ENCODE measurements around the gene FBF1.

The FBF1 gene

DNA sequence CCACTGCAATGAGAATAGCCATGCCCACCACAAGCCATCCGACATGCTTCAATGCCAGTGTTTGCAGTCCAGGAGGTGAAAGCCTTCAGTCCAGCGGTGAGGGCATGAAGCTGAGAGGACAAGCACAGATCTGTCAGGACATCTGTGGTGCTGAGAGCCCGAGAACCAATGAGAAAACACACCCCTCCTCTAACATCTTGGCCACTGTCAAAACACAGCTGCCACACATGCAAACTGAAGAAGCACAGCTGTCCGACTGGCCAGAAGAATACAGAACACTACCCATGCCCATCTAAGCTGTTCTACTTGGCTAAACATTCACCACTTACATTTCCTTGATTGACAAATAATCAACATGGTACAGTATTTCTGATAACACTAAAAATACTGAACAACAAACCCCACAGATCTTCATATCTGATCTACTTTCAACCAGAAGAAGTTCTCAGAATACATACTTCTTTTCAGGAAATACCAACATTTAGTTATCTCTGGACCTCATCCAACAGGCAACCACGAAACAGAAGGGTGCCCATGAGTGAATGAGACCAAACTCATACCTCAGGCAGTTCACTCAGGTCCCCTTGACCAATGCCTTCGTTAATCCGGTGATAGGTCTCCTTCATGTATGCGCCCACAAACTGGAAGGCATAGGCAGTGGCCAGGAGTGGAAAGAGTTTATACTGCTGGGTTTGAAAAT lies 10.2 kb upstream of the FBF1 start:
- no peak for DNase-seq

DNA sequence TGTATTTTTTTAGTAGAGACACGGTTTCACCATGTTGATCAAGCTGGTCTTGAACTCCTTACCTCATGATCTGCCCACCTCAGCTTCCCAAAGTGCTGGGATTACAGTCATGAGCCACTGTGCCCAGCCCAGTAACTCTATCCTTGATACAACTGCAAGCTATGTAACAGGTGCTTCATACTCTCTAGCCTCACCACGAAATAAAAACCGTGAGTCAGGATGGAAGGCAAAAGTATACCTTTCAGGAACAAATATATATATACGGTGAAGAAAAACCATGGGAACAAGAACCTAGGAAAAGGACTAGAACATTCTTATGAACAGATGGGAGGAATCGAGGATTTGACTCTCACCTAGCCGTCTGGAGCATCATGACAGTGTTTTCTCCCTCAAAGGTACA lies 9.6 kb upstream of the FBF1 start:
- DNase-seq = no peak

DNA sequence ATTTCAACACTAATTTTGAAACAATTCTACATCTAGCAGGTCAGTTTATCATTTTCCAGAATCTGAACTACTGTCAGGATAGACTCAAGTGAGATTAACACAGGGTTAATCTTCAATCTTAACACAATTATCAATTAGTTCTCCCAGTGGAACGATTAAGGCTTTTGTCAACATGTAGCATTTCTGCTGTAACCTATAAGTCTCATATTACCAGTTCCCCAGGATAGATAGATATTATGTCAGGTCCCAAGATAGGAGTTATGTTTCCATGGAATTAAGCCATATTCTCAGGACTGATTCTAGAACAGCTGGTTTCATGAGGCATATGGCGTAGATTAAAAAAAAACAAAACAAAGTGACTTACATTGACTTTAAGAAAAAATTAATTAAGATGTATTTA lies 4.4 kb upstream of the FBF1 start:
- DNase-seq = no peak

DNA sequence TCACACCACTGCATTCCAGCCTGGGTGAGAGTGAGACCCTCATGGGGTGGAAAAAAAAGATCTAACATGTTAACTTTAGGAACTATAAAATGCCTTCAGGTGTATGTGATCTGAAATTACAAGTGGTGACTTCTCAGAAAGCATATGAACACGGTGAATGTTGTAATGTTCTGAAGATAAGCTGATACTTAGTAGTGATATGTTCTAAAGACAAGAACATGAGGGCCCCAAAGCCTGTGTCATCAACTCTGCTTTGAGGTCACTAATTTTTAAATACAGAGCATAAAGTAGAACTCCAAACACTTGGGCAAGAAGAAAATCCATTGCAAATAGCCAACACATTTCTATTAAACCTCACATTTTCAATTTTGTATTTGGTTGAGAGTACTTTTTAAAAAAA lies 2.6 kb upstream of the FBF1 start:
- DNase-seq = no peak

DNA sequence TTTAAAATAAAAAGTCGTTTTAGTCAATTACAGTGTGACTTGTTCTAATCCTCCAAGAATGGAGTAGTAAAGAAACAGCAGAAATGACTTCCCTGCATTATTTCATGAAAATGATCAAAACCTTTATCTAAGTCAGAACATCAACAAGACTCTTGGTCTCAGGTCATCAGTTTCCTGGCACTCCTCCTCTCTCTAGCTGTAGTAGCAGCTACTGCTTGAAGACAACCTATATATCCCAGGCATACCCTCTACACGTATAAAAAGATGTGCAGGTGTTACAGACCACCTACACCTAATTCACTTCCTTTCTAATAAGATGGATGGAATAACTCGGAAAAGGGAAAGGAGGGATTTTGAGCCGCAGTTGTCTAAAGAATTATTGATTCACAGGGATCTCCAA lies 1.6 kb upstream of the FBF1 start:
- DNase-seq = no peak

DNA sequence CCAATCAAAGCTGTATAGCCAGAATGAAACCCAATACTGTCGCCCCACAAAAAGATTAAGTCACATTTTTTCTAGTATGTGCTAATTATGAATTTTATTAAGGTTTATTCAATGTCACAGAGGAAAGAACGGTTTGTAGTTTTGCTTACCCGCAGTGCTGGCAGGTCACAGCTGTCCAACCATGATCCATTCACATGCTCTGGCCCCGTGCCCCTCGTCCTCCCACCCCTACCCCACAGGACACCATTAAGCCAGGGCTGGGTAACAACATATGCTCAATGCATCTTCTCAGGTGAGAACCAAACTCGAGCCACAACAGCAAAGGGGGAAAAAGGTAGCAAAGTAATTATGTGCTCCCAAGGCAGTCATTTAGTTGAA lies 589 bp upstream of the FBF1 start:
- no peak for DNase-seq

DNA sequence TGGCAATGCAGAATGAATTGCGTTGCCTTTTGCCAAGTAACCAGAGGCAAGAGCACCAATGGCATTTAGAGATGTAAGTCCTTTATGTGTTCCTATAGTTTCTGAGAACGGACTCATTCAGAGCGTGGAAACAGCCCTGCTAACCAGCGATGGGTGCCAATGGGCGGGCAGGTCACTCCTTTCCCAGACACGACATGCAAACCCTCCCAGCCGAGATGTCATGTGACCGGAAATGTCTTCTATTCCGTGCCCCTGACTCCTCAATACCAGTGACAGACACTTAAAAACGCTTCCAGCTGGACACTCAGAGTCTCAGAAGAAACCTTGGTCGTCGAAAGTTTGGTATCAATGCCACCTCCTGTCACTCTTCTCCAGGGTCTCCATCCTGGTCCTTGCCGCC lies 3.2 kb downstream of the FBF1 start:
- DNase-seq = no peak

DNA sequence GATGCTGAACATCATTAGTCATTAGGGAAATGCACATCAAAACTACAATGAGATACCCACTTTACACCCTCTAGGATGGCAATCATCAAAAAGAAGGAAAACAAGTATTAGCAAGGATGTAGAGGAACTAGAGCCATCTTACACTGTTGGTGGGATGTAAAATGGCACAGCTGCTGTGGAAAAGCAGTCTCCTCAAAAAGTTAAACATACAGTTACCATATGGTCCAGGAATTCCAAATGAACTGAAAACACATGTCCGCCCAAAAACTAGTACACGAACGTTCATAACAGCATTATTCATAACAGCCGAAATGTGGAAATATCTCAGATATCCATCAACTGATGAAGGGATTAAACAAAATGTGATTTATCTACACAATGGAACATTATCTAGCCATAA lies 7.0 kb downstream of the FBF1 start:
- no peak for DNase-seq

DNA sequence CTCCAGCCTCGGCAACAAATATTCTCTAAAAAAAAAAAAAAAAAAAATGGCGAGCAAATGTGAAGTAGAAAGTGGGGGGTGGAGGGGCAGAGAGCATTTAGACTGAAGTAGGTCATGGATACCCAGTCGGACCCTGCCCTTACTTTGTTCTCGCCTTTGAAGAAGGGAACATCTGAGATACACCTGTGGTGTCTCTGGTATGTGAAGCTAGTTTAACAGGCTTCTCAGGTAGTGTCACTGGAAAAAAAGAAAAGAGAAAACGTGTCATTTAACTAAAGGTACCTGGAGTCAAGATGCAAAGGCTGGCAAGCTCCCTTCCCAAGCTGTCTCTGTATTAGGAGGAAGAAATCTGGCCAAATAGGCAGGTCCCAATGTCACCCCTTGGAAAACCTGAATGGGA lies 8.0 kb downstream of the FBF1 start:
- no peak for DNase-seq

DNA sequence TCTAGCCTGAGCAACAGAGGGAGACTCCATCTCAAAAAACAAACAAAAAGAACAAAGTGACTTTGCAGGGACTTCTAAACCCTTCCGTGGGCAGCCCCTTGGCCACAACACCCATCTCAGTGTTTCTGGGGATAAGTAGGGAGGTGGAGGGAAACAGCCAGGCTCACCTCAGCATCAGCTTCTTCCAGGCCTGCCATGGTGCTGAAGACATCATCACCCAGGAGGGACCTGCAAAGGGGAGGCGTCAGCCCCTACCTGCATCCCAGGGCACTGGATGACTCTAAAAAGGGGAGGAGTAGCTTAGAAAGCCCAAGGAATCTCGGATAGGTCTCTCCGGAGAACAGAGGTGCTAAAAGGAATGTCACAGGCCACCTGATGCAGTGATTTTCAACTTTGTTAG lies 9.8 kb downstream of the FBF1 start:
- no peak for DNase-seq

DNA sequence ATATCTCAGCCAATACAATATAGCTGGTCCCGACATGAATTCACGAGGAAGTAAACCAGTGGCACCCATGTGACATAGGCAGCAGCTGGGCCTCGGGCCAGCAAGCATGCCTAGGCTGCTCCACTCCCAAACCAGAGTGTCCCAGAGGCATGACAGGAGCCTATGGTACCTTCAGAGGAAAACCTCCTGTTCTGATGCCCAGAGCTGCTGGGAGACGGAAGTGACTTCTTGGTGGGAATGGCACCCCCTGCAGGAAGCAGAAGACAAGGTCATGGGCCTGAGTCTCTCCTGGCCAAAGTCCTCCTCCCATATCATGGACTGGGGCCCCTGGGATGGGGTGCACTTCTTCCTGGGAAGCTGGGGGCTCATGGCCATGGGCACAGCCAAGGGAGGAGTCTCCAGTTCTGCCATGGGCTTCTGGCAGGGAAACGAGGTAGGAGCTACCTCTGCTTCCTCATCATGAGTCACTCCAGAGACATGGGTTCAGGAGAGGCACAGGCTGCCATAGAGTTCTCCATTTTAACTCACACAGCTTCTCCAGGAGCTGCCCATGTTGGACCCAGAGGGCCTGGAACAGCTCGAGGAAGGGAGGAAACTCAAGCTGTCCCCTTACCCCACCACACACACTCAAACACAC lies 13.4 kb downstream of the FBF1 start:
- no peak for DNase-seq

DNA sequence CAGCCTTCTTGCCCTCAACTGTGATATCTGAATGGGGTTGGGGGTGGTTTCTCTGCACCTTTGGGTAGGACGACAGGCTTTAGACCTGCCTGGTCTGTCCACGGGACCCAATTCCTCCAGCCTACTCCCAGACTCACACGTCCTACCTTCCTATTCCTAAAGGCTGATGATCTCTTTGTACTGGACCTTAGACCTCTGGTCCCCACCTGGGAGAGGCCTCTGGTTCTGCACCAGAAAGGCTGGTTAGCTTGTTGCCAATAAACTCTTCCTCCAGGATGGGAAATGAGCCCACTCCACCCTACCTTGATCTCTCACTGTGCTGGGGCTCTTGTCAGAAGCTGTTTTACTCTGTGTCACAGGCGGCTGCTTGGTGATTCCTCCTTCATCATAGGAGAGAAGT lies 14.4 kb downstream of the FBF1 start:
- DNase-seq = no peak

DNA sequence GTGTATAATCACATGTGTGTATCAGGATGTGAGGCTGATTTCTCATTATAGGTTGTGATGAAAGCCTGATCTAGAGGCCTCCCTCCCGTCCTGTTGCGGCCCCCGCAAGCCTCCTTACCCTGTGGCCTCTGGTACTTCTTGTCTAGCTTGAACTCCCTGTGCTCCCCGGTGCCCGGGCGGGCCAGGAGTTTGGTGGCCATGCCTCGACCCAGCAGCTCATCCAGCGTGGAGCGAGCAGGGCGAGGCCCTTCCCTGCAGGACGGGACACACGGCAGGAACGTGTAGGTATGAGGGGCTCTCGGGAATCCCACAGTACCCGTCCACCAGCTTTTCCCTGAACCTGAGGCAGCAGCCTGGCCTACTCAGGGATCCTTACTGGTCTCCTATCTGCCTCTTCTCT lies 14.9 kb downstream of the FBF1 start:
- no peak for DNase-seq

DNA sequence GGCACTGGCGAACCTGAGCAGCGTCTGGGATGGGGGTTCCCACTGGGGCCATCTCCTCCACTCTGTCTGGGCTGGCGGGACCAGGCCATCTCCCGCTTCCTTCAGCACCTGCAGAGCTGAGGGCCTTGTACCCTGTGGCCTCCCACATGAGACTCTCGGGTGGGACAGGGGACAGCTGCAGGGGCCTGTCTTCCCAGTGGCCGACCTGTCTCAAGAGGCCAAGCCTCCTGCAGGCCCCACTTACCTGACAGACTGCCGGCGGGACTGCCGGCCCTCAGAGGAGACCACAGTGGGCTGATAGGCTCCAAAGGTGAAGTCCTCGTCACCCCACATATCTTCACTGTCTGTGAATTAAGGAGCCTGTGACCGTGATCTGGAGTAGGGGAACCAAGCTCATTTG lies 15.7 kb downstream of the FBF1 start:
- DNase-seq = no peak

DNA sequence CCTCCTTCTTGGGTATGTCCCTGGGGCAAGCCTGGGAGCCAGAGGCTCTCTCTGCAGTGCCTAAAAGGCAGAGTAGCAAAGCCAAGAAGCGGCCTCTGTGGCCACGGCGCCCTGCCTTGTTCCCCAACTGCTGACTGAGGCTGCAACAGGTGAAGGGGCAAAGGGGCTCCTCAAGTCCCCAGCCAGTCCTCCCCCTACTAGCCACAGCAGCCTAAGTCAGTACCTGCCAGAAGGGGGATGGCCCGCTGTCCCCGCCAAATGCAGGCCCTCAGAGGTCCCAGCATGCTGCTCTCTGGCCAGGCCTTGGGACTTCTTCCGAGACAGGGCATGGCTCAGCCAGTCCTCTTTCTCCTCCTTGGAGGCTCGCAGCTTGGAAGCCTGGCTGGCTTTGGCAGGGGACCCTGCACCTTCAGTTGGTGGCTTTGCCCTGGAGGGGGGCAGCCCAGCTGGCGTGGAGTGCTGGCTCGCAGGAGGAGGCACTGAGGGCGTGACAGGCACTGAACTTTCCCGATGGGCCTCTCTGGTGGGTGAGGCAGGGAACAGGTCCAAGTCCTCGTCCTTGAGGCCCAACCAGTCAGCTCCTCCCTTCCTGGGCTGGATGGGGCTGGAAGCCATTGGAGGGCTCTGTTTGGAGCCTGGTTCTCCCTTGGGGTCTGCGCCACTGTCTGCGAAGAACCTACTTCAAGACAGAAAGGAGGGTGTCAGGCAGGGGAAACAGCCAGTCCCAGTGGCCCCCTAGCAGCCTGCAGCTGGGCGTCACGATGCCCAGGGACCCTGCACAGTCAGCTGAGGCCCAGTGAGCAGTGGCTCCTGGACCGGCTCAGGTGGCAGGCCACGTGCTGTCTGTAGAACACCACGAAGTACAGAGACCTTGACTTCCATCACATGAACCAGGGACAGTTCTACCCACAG lies 17.6 kb downstream of the FBF1 start:
- DNase-seq = no peak

DNA sequence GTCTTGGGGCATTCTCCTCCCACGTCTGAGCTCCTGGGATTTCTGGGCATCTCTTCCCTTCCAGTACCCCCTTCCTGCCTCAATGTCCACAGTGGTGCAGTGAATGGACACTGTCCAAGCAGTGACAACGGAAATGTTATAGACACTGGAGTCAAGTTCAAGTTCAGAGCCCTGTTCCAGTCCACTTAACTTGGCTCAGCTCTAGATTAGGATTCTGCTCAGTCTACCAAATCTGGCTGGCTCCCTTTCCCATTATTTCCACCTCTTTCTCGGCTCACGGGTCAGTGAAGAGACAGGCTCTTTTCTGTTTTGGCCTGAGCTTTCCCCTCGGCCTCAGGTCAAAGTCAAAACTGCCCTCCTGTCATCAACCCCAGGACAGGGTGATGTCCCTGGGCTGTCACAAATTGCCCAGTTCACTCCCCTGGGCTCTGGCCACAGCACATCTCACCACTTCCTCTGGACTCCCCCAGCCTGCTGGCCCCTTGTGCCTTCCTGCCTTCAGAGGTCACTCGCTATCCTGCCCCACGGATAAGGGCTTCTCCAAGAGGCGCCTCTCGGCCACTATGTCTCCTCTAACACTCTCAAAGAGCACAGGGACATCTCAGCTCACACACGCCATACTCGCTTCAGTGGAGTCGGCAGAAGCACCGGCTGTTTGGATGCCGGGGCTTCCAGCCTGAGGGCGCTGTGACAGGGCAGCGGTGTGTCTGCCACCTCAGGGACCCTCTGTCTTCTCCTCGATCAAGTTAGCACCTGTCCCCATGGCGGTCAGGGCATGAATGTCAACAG lies 18.5 kb downstream of the FBF1 start:
- no peak for DNase-seq

DNA sequence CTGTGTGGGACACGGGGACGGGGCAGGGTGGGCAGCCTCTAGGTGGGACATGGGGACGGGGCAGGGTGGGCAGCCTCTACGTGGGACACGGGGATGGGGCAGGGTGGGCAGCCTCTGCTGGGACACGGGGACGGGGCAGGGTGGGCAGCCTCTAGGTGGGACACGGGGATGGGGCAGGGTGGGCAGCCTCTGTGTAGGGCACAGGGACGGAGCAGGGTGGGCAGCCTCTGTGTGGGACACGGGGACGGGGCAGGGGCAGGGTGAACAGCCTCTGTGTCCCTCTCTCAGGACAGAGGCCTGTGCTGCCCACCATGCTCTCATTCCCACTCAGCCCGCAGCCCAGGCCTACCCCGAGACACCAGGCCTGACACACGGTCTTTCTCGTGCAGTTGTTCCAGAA lies 19.2 kb downstream of the FBF1 start:
- DNase-seq = no peak

DNA sequence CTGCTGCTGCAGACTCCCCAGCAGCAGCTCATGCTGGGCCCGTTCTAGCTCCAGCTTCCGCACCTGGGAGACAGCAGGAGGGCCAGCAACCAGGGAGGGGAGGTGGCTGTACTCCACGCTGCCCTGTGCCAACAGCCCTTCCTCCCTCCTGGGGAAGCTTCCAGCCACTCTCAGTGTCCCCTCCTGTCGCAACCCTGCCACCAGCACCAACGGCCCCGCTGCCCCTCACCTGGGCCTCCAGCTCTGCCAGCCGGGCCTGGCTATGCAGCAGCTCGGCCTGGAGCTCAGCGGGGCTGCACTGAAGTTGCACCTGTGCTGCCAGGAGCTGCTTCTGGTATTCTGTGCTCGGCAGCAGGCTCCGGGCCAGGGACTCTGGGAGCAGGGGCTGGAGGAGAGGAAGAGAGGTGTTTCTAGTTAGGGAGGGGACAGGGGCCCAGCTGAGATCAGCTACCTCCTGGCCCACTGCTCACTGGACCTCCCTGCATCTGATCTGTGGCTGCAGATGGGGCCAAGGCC lies 20.7 kb downstream of the FBF1 start:
- DNase-seq = peak in 1 of 2 experiments; percentile 21

DNA sequence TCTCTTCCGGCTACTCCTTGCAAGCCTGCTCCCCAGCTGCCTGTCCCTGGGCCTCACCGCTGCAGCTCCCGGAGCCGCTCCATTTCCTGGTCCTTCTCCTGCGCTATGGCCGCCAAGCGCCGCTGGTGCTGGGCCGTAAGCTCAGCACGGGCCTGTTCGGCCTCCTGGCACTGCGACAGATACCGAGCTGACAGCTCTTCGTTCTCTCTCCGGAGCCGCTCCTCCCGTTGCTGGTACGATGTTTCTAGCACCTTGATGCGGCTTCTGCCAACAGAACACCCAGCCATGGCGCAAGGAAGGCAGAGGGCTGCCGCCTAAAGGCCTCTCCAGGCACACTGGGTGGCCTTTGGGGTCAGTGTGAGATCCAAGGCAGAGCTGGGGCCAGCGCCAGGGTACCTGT lies 21.2 kb downstream of the FBF1 start:
- DNase-seq = no peak

DNA sequence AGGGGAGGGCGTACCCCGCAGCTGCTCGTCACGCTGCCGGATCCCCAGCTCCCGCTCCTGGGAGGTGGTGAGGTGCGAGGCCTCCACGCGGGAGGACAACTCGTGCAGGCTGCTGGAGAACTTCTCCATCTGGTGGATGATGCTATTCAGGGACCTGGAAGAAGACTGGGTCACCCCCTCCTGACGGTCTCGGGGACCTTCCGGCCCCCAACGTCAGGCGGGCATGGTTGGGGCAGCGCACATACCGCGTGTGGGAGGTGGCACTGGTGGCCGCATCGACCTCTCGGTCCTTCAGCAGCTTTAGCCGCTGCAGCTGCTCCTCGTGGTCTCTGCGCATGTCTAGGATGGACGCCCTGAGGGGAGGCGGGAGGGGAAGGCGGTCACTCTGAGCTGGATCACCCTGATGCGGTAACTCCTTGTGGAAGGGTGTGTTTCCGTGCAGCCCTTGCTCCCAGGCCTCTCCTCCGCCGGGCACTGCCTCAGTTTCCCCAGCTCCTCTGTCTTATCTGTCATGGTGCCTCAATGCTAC lies 22.9 kb downstream of the FBF1 start:
- no peak for DNase-seq

DNA sequence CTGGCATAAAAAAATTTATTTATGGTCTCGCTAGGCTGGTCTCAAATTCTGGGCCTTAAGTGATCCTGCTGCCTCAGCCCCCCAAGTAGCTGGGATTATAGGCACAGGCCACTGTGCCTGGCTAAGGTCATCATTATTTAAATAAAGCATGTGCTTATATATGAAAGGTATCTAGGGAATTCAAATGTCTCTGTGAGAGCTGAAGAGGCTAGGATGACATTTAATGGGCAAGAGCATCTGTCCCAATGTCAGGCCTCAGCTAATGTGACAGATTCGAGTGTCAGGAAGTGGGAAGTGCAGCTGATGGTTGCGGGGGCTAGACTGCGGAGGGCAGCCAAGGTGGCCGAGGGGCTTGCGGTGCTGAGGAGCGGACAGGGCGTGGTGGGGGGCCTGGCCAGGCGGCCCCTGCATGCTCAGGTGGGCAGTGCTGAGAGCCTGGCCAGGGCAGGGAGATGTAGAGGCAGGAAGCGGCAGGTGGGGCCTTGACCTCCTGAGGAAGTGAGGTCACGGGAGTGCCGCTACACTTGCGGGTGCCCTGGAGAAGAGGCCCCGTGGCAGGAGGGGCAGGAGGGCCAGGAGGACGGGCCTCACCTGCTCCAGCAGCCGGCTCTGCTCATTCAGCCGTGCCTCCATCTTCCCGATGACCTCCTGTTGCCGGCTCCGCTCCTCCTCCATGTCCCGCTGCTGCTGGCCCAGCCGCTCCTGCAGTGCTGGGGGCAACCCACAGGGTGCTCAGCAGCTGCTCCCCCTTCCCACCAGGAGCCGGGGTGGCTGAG lies 23.5 kb downstream of the FBF1 start:
- DNase-seq = no peak

DNA sequence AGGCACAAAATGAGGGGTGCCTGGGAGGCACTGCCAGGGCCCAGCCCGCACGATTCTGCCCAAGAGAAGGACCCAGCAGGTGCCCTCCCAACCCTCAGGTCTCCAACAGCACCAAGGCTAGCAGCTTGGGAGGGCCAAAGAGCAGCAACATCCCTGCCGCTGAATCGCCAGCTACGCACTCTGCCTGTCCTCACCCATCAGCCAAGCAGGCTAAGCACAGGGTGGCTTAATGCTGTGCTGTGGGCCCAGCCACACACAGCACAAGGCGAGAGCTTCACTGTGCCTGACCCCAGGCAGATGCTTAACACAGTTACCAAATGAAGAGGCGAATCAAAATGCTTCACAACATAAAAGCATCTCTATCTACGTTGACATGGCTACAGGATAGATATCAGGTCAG lies 25.6 kb downstream of the FBF1 start:
- no peak for DNase-seq

Data from cerebellar nuclear complex (tissue), 1 donor.